GM19372 (cell line): ENCODE measurements around the gene KLHL30.
"Not testable (repeated sequence)": the region's sequence is repeated elsewhere in the genome, so short reads cannot be mapped to it uniquely, and the experiment has no call there.

Experiments used
- ATAC-seq: cut with Tn5 transposase; IDR thresholded peaks from one replicate; pipeline ENCODE4 v1.9.1; 2021; ENCODE audit warnings: mild to moderate bottlenecking, low read depth, moderate library complexity; ENCODE audit not compliant: unreplicated experiment

The KLHL30 gene

GRCh38 chr2:238101891-238102841 is 36.3 kb upstream of the KLHL30 start:
- ATAC-seq = no peak

- ATAC-seq = no peak
These were observed 35.6 kb upstream of the KLHL30 start for GRCh38 chr2:238102865-238103264.

- no peak for ATAC-seq
These were observed 34.8 kb upstream of the KLHL30 start for GRCh38 chr2:238103465-238104225.

- no peak for ATAC-seq
These were observed 34.2 kb upstream of the KLHL30 start for GRCh38 chr2:238104226-238104690.

GRCh38 chr2:238104691-238105371 is 33.6 kb upstream of the KLHL30 start:
- ATAC-seq = no peak

GRCh38 chr2:238105506-238106338 is 32.7 kb upstream of the KLHL30 start:
- no peak for ATAC-seq

- ATAC-seq = no peak
These were observed 32.1 kb upstream of the KLHL30 start for GRCh38 chr2:238106339-238106697.

GRCh38 chr2:238106698-238107524 is 31.6 kb upstream of the KLHL30 start:
- peak; percentile 28 for ATAC-seq

GRCh38 chr2:238107525-238108422 is 30.7 kb upstream of the KLHL30 start:
- ATAC-seq = peak; percentile 63

GRCh38 chr2:238108423-238109183 is 29.9 kb upstream of the KLHL30 start:
- ATAC-seq = no peak

GRCh38 chr2:238113611-238114010 is 24.9 kb upstream of the KLHL30 start:
- ATAC-seq = no peak

GRCh38 chr2:238114331-238114841 is 24.1 kb upstream of the KLHL30 start:
- ATAC-seq = no peak

GRCh38 chr2:238114851-238115660 is 23.4 kb upstream of the KLHL30 start:
- ATAC-seq = no peak

- ATAC-seq = not testable (repeated sequence)
These were observed 22.8 kb upstream of the KLHL30 start for GRCh38 chr2:238115709-238116108.

- ATAC-seq = no peak
These were observed 21.9 kb upstream of the KLHL30 start for GRCh38 chr2:238116298-238117198.
